HepG2 (cell line): ENCODE measurements around the gene PTPRU. TPM values are rescaled to one million over a fixed set of nuclear protein-coding genes. Genes with fewer than 3 reads are reported as not detected.

Experiments
- ATAC-seq: fragments of 200-7000 bp; cut with Tn5 transposase; 3 replicates; pipeline ENCODE4 v1.9.1; 2020; ENCODE audit warnings: mild to moderate bottlenecking, moderate library complexity
- BruUV-seq: library from RNA; stranded (reverse); fragments of 400-500 nt; replicated peaks from 2 replicates; lab custom pipeline; 2021; lab: Mats Ljungman, UMichigan
- CTCF ChIA-PET: fragments of 300-600 bp; formaldehyde crosslinking; extraction: SDS; loops from one replicate; lab custom pipeline; 2021; ENCODE audit warnings: low total read pairs, inconsistent platforms, low intra/inter-chr PET ratio; lab: Yijun Ruan, JAX
- POLR2A ChIA-PET: fragments of 350-600 bp; sonication (Branson Sonifier 250); formaldehyde crosslinking; loops from one replicate; lab custom pipeline; 2020; ENCODE audit warnings: antibody characterized with exemption, inconsistent platforms; lab: Yijun Ruan, JAX
- DNase-seq: peaks from one replicate; pipeline ENCODE4 v3.0.0-alpha.2; 2015; ENCODE audit warnings: low spot score
- FAIRE-seq: peaks from 3 replicates; lab custom pipeline; 2011; peaks lifted over from hg19 to GRCh38; lab: Jason Lieb, UNC
- H2AFZ ChIP-seq: one replicate; pipeline ENCODE4 v1.6.1; 2011; ENCODE audit warnings: low read length, inconsistent platforms
- H3K27ac ChIP-seq: fragments of 300-600 bp; 3 replicates; pipeline ENCODE4 v1.8.0; 2011; ENCODE audit warnings: mixed run types, mild to moderate bottlenecking, mixed read lengths, low read length, inconsistent platforms; ENCODE audit not compliant: insufficient read depth; ENCODE audit errors: extremely low read length
- H3K27me3 ChIP-seq, 2 experiments: fragments of 200-600 bp in 1 of 2; 2 replicates in 1 of 2; 3 replicates in 1 of 2; pipeline versions ENCODE4 v1.6.0 to v1.8.0; 2011; ENCODE audit warnings: low read length in 2 of 2, mild to moderate bottlenecking in 2 of 2, moderate library complexity in 2 of 2, inconsistent platforms in 1 of 2; ENCODE audit not compliant: insufficient read depth in 2 of 2, control insufficient read depth in 1 of 2
- H3K36me3 ChIP-seq, 2 experiments: fragments of 200-600 bp in 1 of 2; replicated peaks in 1 of 2; 2 replicates in 1 of 2; 3 replicates in 1 of 2; pipeline versions ENCODE4 v1.5.1 to v1.8.0; 2011; ENCODE audit warnings: low read length in 2 of 2, inconsistent platforms in 1 of 2; ENCODE audit not compliant: insufficient read depth in 2 of 2, control insufficient read depth in 1 of 2
- H3K4me1 ChIP-seq: 2 replicates; pipeline ENCODE4 v1.5.1; 2012; ENCODE audit warnings: low read length, inconsistent platforms; ENCODE audit not compliant: insufficient read depth
- H3K4me2 ChIP-seq: 2 replicates; pipeline ENCODE4 v1.6.0; 2011; ENCODE audit warnings: low read depth, low read length, inconsistent platforms
- H3K4me3 ChIP-seq, 3 experiments: fragments of 200-600 bp in 1 of 3; sonication (generic), shearing (Covaris generic) in 1 of 3; replicated peaks in 1 of 3; 2 replicates each; pipeline ENCODE4 v1.5.1; 2011 to 2016; ENCODE audit warnings: low read length in 3 of 3, inconsistent platforms in 2 of 3, low read depth in 2 of 3, mild to moderate bottlenecking in 2 of 3, control low read depth in 1 of 3, mixed read lengths in 1 of 3; ENCODE audit not compliant: insufficient read depth in 1 of 3
- H3K79me2 ChIP-seq: one replicate; pipeline ENCODE4 v1.6.1; 2011; ENCODE audit warnings: low read length, inconsistent platforms; ENCODE audit not compliant: insufficient read depth
- H3K9ac ChIP-seq: 2 replicates; pipeline ENCODE4 v1.6.0; 2011; ENCODE audit warnings: mild to moderate bottlenecking, low read depth, low read length, inconsistent platforms; ENCODE audit not compliant: insufficient read depth
- H3K9me3 ChIP-seq: 2 replicates; pipeline ENCODE4 v1.5.1; 2012; ENCODE audit warnings: mild to moderate bottlenecking, low read length
- H4K20me1 ChIP-seq: 2 replicates; pipeline ENCODE4 v1.6.0; 2011; ENCODE audit warnings: inconsistent platforms, mild to moderate bottlenecking, low read length, moderate library complexity; ENCODE audit not compliant: insufficient read depth
- CTCF ChIP-seq: sonication (generic); formaldehyde crosslinking; IDR thresholded peaks from 2 replicates; pipeline ENCODE4 v1.5.0; 2020; ENCODE audit warnings: mild to moderate bottlenecking, missing genetic modification reagents, moderate library complexity
- ELF3 ChIP-seq: IDR thresholded peaks from 2 replicates; pipeline ENCODE4 v1.6.1; 2016; ENCODE audit warnings: missing genetic modification reagents, missing compliant biosample characterization
- HMG20A ChIP-seq: IDR thresholded peaks from 2 replicates; pipeline ENCODE4 v1.6.1; 2016; ENCODE audit warnings: borderline replicate concordance
- LCORL ChIP-seq, 2 experiments: fragments of 450-650 bp in 1 of 2; sonication (generic) in 1 of 2; formaldehyde crosslinking in 1 of 2; IDR thresholded peaks; 2 replicates each; pipeline versions ENCODE4 v1.5.0 to v1.6.1; 2017 to 2020; ENCODE audit warnings: antibody characterized with exemption in 1 of 2, missing genetic modification reagents in 1 of 2
- MLX ChIP-seq: IDR thresholded peaks from 2 replicates; pipeline ENCODE4 v1.6.1; 2016
- RCOR2 ChIP-seq: IDR thresholded peaks from 2 replicates; pipeline ENCODE4 v1.6.1; 2016; ENCODE audit warnings: missing biosample characterization, missing genetic modification reagents
- ZFP82 ChIP-seq: sonication (generic); formaldehyde crosslinking; IDR thresholded peaks from 2 replicates; pipeline ENCODE4 v1.5.1; 2020; ENCODE audit warnings: mild to moderate bottlenecking, missing genetic modification reagents, borderline replicate concordance
- ZNF20 ChIP-seq: sonication (generic); formaldehyde crosslinking; IDR thresholded peaks from 2 replicates; pipeline ENCODE4 v1.4.0; 2020; ENCODE audit warnings: mild to moderate bottlenecking, moderate library complexity, missing genetic modification reagents
- ZNF205 ChIP-seq: IDR thresholded peaks from 2 replicates; pipeline ENCODE4 v1.6.1; 2018; ENCODE audit warnings: missing biosample characterization, missing genetic modification reagents
- ZNF33B ChIP-seq: sonication (generic); formaldehyde crosslinking; IDR thresholded peaks from 2 replicates; pipeline ENCODE4 v1.5.1; 2020; ENCODE audit warnings: mild to moderate bottlenecking, missing genetic modification reagents
- ZNF556 ChIP-seq: sonication (generic); formaldehyde crosslinking; IDR thresholded peaks from 2 replicates; pipeline ENCODE4 v1.4.0; 2020; ENCODE audit warnings: mild to moderate bottlenecking, missing genetic modification reagents, borderline replicate concordance
- ZNF629 ChIP-seq: sonication (generic); formaldehyde crosslinking; conservative IDR thresholded peaks from 2 replicates; pipeline ENCODE4 v1.5.0; 2020; ENCODE audit warnings: missing genetic modification reagents
- ZNF674 ChIP-seq: sonication (generic); formaldehyde crosslinking; IDR thresholded peaks from 2 replicates; pipeline ENCODE4 v1.5.0; 2020; ENCODE audit warnings: low read depth, mild to moderate bottlenecking, missing genetic modification reagents
- ZNF792 ChIP-seq: IDR thresholded peaks from 2 replicates; pipeline ENCODE4 v1.6.1; 2016
- ZNF83 ChIP-seq: sonication (generic); formaldehyde crosslinking; IDR thresholded peaks from 2 replicates; pipeline ENCODE4 v1.4.0; 2020; ENCODE audit warnings: missing genetic modification reagents, mild to moderate bottlenecking, borderline replicate concordance
- WGBS: methylation state at CpG from one replicate; pipeline ENCODE4 v1.1.6; 2017; ENCODE audit warnings: low lambda C conversion rate; 5-methylcytosine and 5-hydroxymethylcytosine counted together
- in situ Hi-C: cut with HindIII; loops from 2 replicates; pipeline ENCODE4 v1.10.0; 2017; ENCODE audit warnings: low pct_unique_long_range_greater_than_20kb; ENCODE audit not compliant: extremely low pct_ligation_motif_present
- intact Hi-C: fragments of 100-400 bp; cut with micrococcal nuclease; formaldehyde crosslinking; loops from one replicate; pipeline ENCODE4 v1.10.0; 2022; ENCODE audit not compliant: unreplicated experiment
- polyA plus RNA-seq, 8 experiments: library from polyadenylated mRNA; depleted of rRNA in 3 of 8; stranded (reverse) in 7 of 8; unstranded in 1 of 8; fragments of >200 nt; fragmentation: Illumina TruSeq in 4 of 8; extraction: Trizol in 4 of 8; gene quantifications; 2 replicates each; pipeline versions ENCODE4 v1.2.1 to v1.2.3, GENCODE V29; 2011 to 2016; ENCODE audit warnings: low read depth in 4 of 8, missing spikeins in 1 of 8, mixed read lengths in 1 of 8; ENCODE audit not compliant: insufficient read depth in 1 of 8
- total RNA-seq, 5 experiments: library from RNA; depleted of rRNA; stranded (reverse); fragments of >200 nt; fragmentation: Illumina TruSeq; extraction: Trizol; gene quantifications; 2 replicates each; pipeline ENCODE4 v1.2.3, GENCODE V29; 2016; ENCODE audit warnings: low read depth in 1 of 5

Gene PTPRU
- total and polyA plus RNA-seq, 2 of the 13 experiments (the other 11 are each of a cell fraction or from before 2014, with no cell fraction given) = 21.6 to 22.3 TPM

GRCh38 chr1:29365906-29366670 lies 129.8 kb downstream of the PTPRU start:
- H3K4me1 ChIP-seq = no peaks in the 10 kb centered on the region
- no peaks in the 10 kb centered on the region for H3K9me3 ChIP-seq
- H3K9ac ChIP-seq = no peak overlapping the region
- WGBS = 7% methylated on average over 7 of the region's 11 CpGs
- no peaks in the 10 kb centered on the region for H3K36me3 ChIP-seq
- CTCF ChIA-PET = no interaction called here
- H3K27ac ChIP-seq = no peak overlapping the region
- no peak overlapping the region for H3K4me3 ChIP-seq
- no peak overlapping the region for H2AFZ ChIP-seq
- no peaks in the 10 kb centered on the region for H3K79me2 ChIP-seq
- in situ Hi-C loops (no loop called here), intact Hi-C loops (no loop called here)
- no peaks in the 10 kb centered on the region for H4K20me1 ChIP-seq
- FAIRE-seq = no peak
- TF ChIP-seq ZNF556 (no peak), ZNF674 (CRISPR knock-in tag) (no peak)
- no peak for ATAC-seq
- DNase-seq = no peak
- H3K4me2 ChIP-seq = no peak overlapping the region
- BruUV-seq = no TSS peak
- peaks cover 3 to 18% of the 10 kb centered on the region in 2 experiments; a peak in 4 of 5 replicates for H3K27me3 ChIP-seq
- POLR2A ChIA-PET = no interaction called here

GRCh38 chr1:29368936-29369932 lies 132.9 kb downstream of the PTPRU start:
- Histone ChIP-seq H3K4me2 (no peak overlapping the region), H3K4me1 (no peaks in the 10 kb centered on the region), H3K36me3 (no peaks in the 10 kb centered on the region), H3K27ac (no peak overlapping the region), H3K9ac (no peak overlapping the region), H3K79me2 (no peaks in the 10 kb centered on the region), H2AFZ (no peak overlapping the region), H3K27me3 (peaks cover 0 to 15% of the 10 kb centered on the region in 2 experiments; a peak in 3 of 5 replicates), H3K4me3 (no peak overlapping the region), H4K20me1 (no peaks in the 10 kb centered on the region), H3K9me3 (no peaks in the 10 kb centered on the region)
- BruUV-seq = no TSS peak
- FAIRE-seq (no peak), DNase-seq (no peak), ATAC-seq (peak; percentile 83)
- 8% methylated on average over 11 of the region's 17 CpGs for WGBS
- intact Hi-C loops (no loop called here), in situ Hi-C loops (no loop called here)
- ChIA-PET POLR2A (no interaction called here), CTCF (no interaction called here)
- TF ChIP-seq HMG20A (CRISPR knock-in tag) = no peak
- TF ChIP-seq ZNF20 = no peak
- TF ChIP-seq RCOR2 (CRISPR knock-in tag) = no peak
- peak; percentile 24; the same call in 1 of the 2 replicates for TF ChIP-seq CTCF (CRISPR knock-in tag)
- no peak for TF ChIP-seq LCORL (IDR thresholded peaks at IDR 0.05)
- TF ChIP-seq LCORL (CRISPR knock-in tag; IDR thresholded peaks at IDR 0.05) = no peak
- TF ChIP-seq ZNF629 (CRISPR knock-in tag) = 0 out of 2 replicates have a peak, but pooled peaks have one; percentile 13
- TF ChIP-seq MLX (CRISPR knock-in tag) = no peak
- TF ChIP-seq ELF3 = no peak
- no peak for TF ChIP-seq ZNF792 (CRISPR knock-in tag)
- no peak for TF ChIP-seq ZNF83 (CRISPR knock-in tag)
- TF ChIP-seq ZFP82 (CRISPR knock-in tag) = no peak
- TF ChIP-seq ZNF33B (CRISPR knock-in tag) = no peak
- TF ChIP-seq ZNF205 (CRISPR knock-in tag) = no peak
